Measurements from ENCODE around the gene ROMO1. TPM values are rescaled to one million over a fixed set of nuclear protein-coding genes. Genes with fewer than 3 reads are reported as not detected.
A peak's percentile ranks its signal among the peaks of the same experiment; 100 is the strongest.

ROMO1 gene
- total RNA-seq, 1 donor, result 124 TPM

DNA sequence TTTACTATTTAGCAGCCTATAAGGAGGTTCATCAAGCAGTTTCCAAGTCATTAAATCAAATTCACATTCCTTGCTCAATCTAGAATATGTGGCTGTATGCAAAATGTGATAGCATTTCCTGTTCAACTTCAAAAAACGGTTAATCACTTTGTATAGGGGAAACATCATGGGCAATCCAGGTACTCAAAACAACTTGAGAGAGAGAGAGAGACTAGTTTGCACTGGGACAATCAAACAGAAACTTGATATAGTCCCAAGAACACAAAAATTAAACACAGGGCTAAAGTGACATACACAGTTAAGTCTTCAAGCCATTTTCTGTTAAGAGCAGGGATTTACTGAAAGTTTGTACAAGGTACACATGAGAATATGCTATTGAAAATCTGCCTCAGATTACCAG lies 41.9 kb upstream of the ROMO1 start:
- peaks cover 13% of the 10 kb centered on the region for H3K4me1 ChIP-seq (ENCODE audit: insufficient read depth, low read length)
- no peaks in the 10 kb centered on the region for H3K27me3 ChIP-seq (ENCODE audit: insufficient read depth, low read length)
- DNase-seq (ENCODE audit: insufficient read length, low spot score, missing footprints), result no peak
- TF ChIP-seq, protein P1, sequence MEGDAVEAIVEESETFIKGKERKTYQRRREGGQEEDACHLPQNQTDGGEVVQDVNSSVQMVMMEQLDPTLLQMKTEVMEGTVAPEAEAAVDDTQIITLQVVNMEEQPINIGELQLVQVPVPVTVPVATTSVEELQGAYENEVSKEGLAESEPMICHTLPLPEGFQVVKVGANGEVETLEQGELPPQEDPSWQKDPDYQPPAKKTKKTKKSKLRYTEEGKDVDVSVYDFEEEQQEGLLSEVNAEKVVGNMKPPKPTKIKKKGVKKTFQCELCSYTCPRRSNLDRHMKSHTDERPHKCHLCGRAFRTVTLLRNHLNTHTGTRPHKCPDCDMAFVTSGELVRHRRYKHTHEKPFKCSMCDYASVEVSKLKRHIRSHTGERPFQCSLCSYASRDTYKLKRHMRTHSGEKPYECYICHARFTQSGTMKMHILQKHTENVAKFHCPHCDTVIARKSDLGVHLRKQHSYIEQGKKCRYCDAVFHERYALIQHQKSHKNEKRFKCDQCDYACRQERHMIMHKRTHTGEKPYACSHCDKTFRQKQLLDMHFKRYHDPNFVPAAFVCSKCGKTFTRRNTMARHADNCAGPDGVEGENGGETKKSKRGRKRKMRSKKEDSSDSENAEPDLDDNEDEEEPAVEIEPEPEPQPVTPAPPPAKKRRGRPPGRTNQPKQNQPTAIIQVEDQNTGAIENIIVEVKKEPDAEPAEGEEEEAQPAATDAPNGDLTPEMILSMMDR (IDR thresholded peaks at IDR 0.05; ENCODE audit: extremely low read depth, low read depth, low read length), result no peak
- no peak overlapping the region for H2AFZ ChIP-seq (ENCODE audit: low read length)
- H3K27ac ChIP-seq (ENCODE audit: low read depth, low read length), result no peak overlapping the region
- no peak overlapping the region for H3K4me3 ChIP-seq (ENCODE audit: insufficient read depth, low read length)
- peaks cover 99% of the 10 kb centered on the region for H3K79me2 ChIP-seq (ENCODE audit: insufficient read depth, low read length)
- peaks cover 29% of the 10 kb centered on the region for H3K36me3 ChIP-seq (ENCODE audit: insufficient read depth, low read length)
- no peak overlapping the region for H3K4me2 ChIP-seq (ENCODE audit: insufficient read depth, low read length)
- H3K9me3 ChIP-seq (ENCODE audit: low read depth, low read length), result no peaks in the 10 kb centered on the region
- peaks cover 90% of the 10 kb centered on the region for H4K20me1 ChIP-seq (ENCODE audit: insufficient read depth, low read length)

DNA sequence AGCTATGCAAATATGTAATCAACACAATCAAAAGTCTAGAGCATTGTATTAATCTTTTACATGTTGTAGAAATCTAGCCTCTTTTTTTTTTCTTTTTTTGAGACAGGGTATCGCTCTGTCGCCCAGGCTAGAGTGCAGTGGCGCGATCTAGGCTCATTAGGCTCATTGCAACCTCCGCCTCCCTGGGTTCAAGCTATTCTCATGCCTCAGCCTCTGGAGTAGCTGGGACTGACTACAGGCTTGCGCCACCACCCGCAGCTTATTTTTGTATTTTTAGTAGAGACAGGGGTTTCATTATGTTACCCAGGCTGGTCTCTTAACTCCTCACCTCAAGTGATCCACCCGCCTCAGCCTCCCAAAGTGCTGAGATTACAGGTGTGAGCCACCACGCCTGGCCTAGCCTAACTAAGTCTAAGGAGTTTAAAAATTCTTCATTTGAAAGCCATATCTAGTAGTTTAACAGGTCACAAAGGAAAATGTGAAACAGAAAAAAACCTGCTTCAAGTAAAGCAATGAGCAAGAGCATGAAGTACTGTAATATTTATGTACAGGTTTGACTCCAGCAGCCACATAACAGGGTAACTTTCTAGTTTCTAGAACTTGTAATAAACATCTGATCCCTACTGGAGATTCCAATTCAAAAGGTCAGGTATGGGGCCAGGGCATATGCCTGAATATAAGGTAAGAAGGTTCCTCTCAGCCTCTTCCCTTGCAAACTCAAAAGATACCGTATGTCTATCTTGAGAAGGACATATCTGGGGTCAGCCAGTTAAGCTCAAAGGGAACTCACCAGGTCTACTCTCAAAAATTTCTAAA lies 38.9 kb upstream of the ROMO1 start:
- TF ChIP-seq, protein P1 (IDR thresholded peaks at IDR 0.05; ENCODE audit: extremely low read depth, low read depth, low read length), result no peak
- peaks cover 81% of the 10 kb centered on the region for H4K20me1 ChIP-seq (ENCODE audit: insufficient read depth, low read length)
- H3K79me2 ChIP-seq (ENCODE audit: insufficient read depth, low read length), result peaks cover 96% of the 10 kb centered on the region
- peak overlapping the region; percentile 1 for H3K27ac ChIP-seq (ENCODE audit: low read depth, low read length)
- no peak for DNase-seq (ENCODE audit: insufficient read length, low spot score, missing footprints)
- H3K4me1 ChIP-seq (ENCODE audit: insufficient read depth, low read length), result peaks cover 28% of the 10 kb centered on the region
- no peak overlapping the region for H3K4me3 ChIP-seq (ENCODE audit: insufficient read depth, low read length)
- no peaks in the 10 kb centered on the region for H3K27me3 ChIP-seq (ENCODE audit: insufficient read depth, low read length)
- no peaks in the 10 kb centered on the region for H3K9me3 ChIP-seq (ENCODE audit: low read depth, low read length)
- H3K4me2 ChIP-seq (ENCODE audit: insufficient read depth, low read length), result peak overlapping the region; percentile 100
- H2AFZ ChIP-seq (ENCODE audit: low read length), result no peak overlapping the region
- H3K36me3 ChIP-seq (ENCODE audit: insufficient read depth, low read length), result peaks cover under 1% of the 10 kb centered on the region

DNA sequence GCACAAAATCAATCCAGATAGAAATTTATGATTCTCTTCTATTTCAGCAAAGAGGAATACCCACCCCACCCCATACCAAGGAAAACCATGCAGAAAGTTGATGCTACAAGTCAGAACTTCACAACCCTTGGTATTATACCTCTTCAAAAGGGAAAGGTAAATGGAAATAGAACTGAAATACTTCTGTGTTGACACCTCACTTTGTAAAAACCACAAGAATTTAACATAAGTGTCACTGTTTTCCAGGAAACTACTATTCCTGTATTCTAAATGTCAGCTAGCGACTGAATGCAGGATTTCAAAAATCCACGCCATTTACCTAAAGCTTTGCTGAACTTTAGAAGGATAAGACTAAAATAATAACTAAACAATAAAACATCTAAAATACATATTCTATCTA lies 38.2 kb upstream of the ROMO1 start:
- H4K20me1 ChIP-seq (ENCODE audit: insufficient read depth, low read length), result peaks cover 78% of the 10 kb centered on the region
- H2AFZ ChIP-seq (ENCODE audit: low read length), result no peak overlapping the region

DNA sequence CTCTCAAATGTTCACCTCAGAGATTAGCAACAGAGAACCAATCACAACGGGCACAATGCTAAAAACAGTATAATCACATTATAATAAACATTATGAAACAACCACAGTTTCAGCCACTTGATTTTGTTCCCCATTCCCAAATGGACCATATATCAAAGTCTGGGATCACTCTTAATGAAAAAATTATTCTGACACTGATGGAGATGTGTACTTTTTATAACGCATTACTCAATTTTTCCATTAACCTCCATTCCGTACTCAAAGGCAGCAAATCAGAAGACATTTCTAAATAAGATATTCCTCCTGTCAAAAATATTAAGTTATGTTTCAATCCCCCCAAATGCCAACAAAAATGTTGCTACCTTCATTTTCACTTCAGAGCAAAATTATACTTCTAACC lies 37.3 kb upstream of the ROMO1 start:
- TF ChIP-seq, protein P1 (IDR thresholded peaks at IDR 0.05; ENCODE audit: extremely low read depth, low read depth, low read length), result no peak
- H3K79me2 ChIP-seq (ENCODE audit: insufficient read depth, low read length), result peaks cover 81% of the 10 kb centered on the region
- H3K27ac ChIP-seq (ENCODE audit: low read depth, low read length), result peak overlapping the region; percentile 52
- H3K4me3 ChIP-seq (ENCODE audit: insufficient read depth, low read length), result peak overlapping the region; percentile 99
- H4K20me1 ChIP-seq (ENCODE audit: insufficient read depth, low read length), result peaks cover 71% of the 10 kb centered on the region
- no peaks in the 10 kb centered on the region for H3K9me3 ChIP-seq (ENCODE audit: low read depth, low read length)
- peaks cover 28% of the 10 kb centered on the region for H3K4me1 ChIP-seq (ENCODE audit: insufficient read depth, low read length)
- no peaks in the 10 kb centered on the region for H3K36me3 ChIP-seq (ENCODE audit: insufficient read depth, low read length)
- no peaks in the 10 kb centered on the region for H3K27me3 ChIP-seq (ENCODE audit: insufficient read depth, low read length)
- peak; percentile 37 for DNase-seq (ENCODE audit: insufficient read length, low spot score, missing footprints)
- no peak overlapping the region for H2AFZ ChIP-seq (ENCODE audit: low read length)
- H3K4me2 ChIP-seq (ENCODE audit: insufficient read depth, low read length), result peak overlapping the region; percentile 100

More for the DNA sequence above, 38.2 kb upstream of the ROMO1 start:
- TF ChIP-seq, protein P1 (IDR thresholded peaks at IDR 0.05; ENCODE audit: extremely low read depth, low read depth, low read length), result no peak
- H3K27ac ChIP-seq (ENCODE audit: low read depth, low read length), result peak overlapping the region; percentile 52
- peaks cover 28% of the 10 kb centered on the region for H3K4me1 ChIP-seq (ENCODE audit: insufficient read depth, low read length)
- peak overlapping the region; percentile 100 for H3K4me2 ChIP-seq (ENCODE audit: insufficient read depth, low read length)
- H3K79me2 ChIP-seq (ENCODE audit: insufficient read depth, low read length), result peaks cover 89% of the 10 kb centered on the region
- H3K4me3 ChIP-seq (ENCODE audit: insufficient read depth, low read length), result no peak overlapping the region
- no peaks in the 10 kb centered on the region for H3K9me3 ChIP-seq (ENCODE audit: low read depth, low read length)
- DNase-seq (ENCODE audit: insufficient read length, low spot score, missing footprints), result no peak
- H3K27me3 ChIP-seq (ENCODE audit: insufficient read depth, low read length), result no peaks in the 10 kb centered on the region
- H3K36me3 ChIP-seq (ENCODE audit: insufficient read depth, low read length), result no peaks in the 10 kb centered on the region

Data from osteoblast (primary cell).